ENCODE data around the gene KANK4. TPM values are rescaled to one million over a fixed set of nuclear protein-coding genes. Genes with fewer than 3 reads are reported as not detected.

KANK4 gene
- total RNA-seq, 1 experiment from 2014 or later, result 21.5 TPM

DNA sequence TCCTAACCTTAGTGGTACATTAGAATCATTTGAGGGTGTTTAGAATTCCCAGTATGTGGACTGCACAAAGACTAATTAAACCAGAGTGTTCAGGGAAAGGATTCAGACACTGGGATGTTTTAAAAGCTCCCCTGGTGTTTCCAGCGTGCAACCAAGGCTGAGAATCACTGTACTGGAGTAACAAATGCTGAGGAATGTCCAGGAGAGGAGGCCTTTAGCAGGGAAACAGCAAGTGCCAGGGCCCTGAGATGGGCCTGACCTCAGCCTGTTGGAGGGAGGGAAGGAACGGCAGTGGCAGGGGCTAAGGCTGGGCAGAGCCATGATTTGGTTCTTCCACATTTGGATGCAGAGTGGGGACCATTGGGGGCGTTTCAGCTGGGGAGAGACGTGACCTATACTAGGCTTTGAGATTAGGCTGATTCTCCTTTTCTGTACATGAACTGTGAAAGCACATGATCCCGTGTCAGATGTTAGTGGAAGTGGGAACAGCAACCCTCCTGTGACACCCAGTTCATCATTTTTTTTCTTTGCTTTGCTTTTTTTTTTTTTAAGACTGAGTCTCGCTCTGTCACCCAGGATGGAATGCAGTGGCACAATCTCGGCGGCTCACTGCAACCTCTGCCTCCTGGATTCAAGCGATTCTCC lies 49.3 kb downstream of the KANK4 start:
- peaks cover 52% of the 10 kb centered on the region for H3K36me3 Mint-ChIP-seq (ENCODE audit: insufficient read depth, unreplicated experiment)
- H3K9me3 Mint-ChIP-seq (ENCODE audit: unreplicated experiment), result no peaks in the 10 kb centered on the region
- POLR2A ChIA-PET, result no interaction called here
- CTCF ChIA-PET, result no interaction called here
- no peak overlapping the region for H3K4me3 Mint-ChIP-seq (ENCODE audit: unreplicated experiment)
- TF ChIP-seq, protein P1, sequence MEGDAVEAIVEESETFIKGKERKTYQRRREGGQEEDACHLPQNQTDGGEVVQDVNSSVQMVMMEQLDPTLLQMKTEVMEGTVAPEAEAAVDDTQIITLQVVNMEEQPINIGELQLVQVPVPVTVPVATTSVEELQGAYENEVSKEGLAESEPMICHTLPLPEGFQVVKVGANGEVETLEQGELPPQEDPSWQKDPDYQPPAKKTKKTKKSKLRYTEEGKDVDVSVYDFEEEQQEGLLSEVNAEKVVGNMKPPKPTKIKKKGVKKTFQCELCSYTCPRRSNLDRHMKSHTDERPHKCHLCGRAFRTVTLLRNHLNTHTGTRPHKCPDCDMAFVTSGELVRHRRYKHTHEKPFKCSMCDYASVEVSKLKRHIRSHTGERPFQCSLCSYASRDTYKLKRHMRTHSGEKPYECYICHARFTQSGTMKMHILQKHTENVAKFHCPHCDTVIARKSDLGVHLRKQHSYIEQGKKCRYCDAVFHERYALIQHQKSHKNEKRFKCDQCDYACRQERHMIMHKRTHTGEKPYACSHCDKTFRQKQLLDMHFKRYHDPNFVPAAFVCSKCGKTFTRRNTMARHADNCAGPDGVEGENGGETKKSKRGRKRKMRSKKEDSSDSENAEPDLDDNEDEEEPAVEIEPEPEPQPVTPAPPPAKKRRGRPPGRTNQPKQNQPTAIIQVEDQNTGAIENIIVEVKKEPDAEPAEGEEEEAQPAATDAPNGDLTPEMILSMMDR (IDR thresholded peaks at IDR 0.05; ENCODE audit: insufficient read depth in 1 of 2, low read depth in 1 of 2, low read length in 1 of 2, severe bottlenecking in 1 of 2, unreplicated experiment in 1 of 2), result no peak
- no peak overlapping the region for H3K27ac Mint-ChIP-seq (ENCODE audit: unreplicated experiment)
- no peaks in the 10 kb centered on the region for H3K27me3 ChIP-seq (replicated peaks; ENCODE audit: control insufficient read depth, insufficient read depth, low read length)
- H3K36me3 ChIP-seq (ENCODE audit: control insufficient read depth, insufficient read depth, low read length), result peaks cover 4% of the 10 kb centered on the region; the same call in 1 of the 2 replicates
- H3K4me1 ChIP-seq, result peaks cover 7% of the 10 kb centered on the region; the same call in 1 of the 2 replicates
- BruUV-seq (replicated peaks), result no TSS peak
- H3K4me1 Mint-ChIP-seq (ENCODE audit: low read depth, unreplicated experiment), result no peaks in the 10 kb centered on the region
- no peaks in the 10 kb centered on the region for H3K27me3 Mint-ChIP-seq (ENCODE audit: insufficient read depth, unreplicated experiment)
- H3K9me3 ChIP-seq, result no peaks in the 10 kb centered on the region
- no peak overlapping the region for H3K4me3 ChIP-seq (ENCODE audit: low read depth, low read length)
- no peak for DNase-seq
- intact Hi-C loops (cut with micrococcal nuclease; ENCODE audit: unreplicated experiment), result no loop called here

DNA sequence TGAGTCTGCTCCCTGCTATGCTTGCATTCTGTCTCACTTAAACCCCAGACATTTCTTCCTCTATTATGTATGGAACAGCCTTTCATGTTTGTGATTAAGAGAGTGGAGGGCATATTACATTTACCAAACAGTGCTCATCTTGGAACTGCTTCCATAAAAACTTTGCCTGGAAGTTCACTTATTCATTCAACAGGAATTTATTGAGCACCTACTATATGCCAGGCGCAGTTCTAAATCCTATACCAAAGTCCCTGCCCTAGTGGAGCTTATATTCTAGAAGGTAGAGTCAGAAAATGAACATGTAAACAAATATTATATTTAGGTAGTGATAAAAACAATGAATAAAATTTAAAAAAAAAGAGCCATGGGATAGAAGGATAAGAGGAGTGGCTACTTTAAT lies 49.8 kb downstream of the KANK4 start:
- H3K27ac Mint-ChIP-seq (ENCODE audit: unreplicated experiment), result no peak overlapping the region
- Histone ChIP-seq H3K4me3 (ENCODE audit: low read depth, low read length) (no peak overlapping the region), H3K36me3 (ENCODE audit: control insufficient read depth, insufficient read depth, low read length) (peaks cover 4% of the 10 kb centered on the region; the same call in 1 of the 2 replicates), H3K4me1 (peaks cover 7% of the 10 kb centered on the region; the same call in 1 of the 2 replicates), H3K9me3 (no peaks in the 10 kb centered on the region), H3K27me3 (replicated peaks; ENCODE audit: control insufficient read depth, insufficient read depth, low read length) (no peaks in the 10 kb centered on the region)
- ChIA-PET CTCF (no interaction called here), POLR2A (no interaction called here)
- H3K36me3 Mint-ChIP-seq (ENCODE audit: insufficient read depth, unreplicated experiment), result peaks cover 57% of the 10 kb centered on the region
- TF ChIP-seq, protein P1 (IDR thresholded peaks at IDR 0.05; ENCODE audit: insufficient read depth in 1 of 2, low read depth in 1 of 2, low read length in 1 of 2, severe bottlenecking in 1 of 2, unreplicated experiment in 1 of 2), result no peak
- no peak for DNase-seq
- no peaks in the 10 kb centered on the region for H3K27me3 Mint-ChIP-seq (ENCODE audit: insufficient read depth, unreplicated experiment)
- BruUV-seq (replicated peaks), result no TSS peak
- intact Hi-C loops (cut with micrococcal nuclease; ENCODE audit: unreplicated experiment), result no loop called here
- H3K4me3 Mint-ChIP-seq (ENCODE audit: unreplicated experiment), result no peak overlapping the region
- no peaks in the 10 kb centered on the region for H3K4me1 Mint-ChIP-seq (ENCODE audit: low read depth, unreplicated experiment)
- H3K9me3 Mint-ChIP-seq (ENCODE audit: unreplicated experiment), result no peaks in the 10 kb centered on the region

DNA sequence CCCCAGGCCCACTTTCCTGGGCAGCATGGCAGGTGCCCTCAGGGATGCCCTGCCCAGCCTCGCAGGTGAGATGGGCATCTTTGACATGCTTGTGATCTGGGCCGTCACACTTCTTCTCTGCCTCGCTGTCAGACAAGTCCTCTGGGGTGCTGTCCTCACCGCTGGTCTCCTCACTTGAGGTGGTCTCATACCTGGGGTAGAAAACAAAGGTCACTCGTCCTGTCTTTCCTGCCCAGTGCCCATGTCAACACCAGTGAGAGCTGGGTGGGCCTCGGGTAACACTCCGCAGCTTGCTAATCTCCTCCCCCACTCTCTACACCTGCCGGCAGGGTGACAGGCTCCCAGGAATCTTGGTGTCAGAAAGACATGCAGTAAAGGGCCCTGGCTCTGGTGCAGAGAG lies 50.9 kb downstream of the KANK4 start:
- BruUV-seq (replicated peaks), result no TSS peak
- Mint-ChIP-seq H3K4me1 (ENCODE audit: low read depth, unreplicated experiment) (no peaks in the 10 kb centered on the region), H3K27me3 (ENCODE audit: insufficient read depth, unreplicated experiment) (no peaks in the 10 kb centered on the region), H3K4me3 (ENCODE audit: unreplicated experiment) (no peak overlapping the region), H3K9me3 (ENCODE audit: unreplicated experiment) (no peaks in the 10 kb centered on the region), H3K27ac (ENCODE audit: unreplicated experiment) (no peak overlapping the region), H3K36me3 (ENCODE audit: insufficient read depth, unreplicated experiment) (peaks cover 50% of the 10 kb centered on the region)
- Histone ChIP-seq H3K4me3 (ENCODE audit: low read depth, low read length) (no peak overlapping the region), H3K36me3 (ENCODE audit: control insufficient read depth, insufficient read depth, low read length) (peaks cover 1% of the 10 kb centered on the region; the same call in 1 of the 2 replicates), H3K4me1 (peaks cover 7% of the 10 kb centered on the region; the same call in 1 of the 2 replicates), H3K9me3 (no peaks in the 10 kb centered on the region), H3K27me3 (replicated peaks; ENCODE audit: control insufficient read depth, insufficient read depth, low read length) (no peaks in the 10 kb centered on the region)
- TF ChIP-seq, protein P1 (IDR thresholded peaks at IDR 0.05; ENCODE audit: insufficient read depth in 1 of 2, low read depth in 1 of 2, low read length in 1 of 2, severe bottlenecking in 1 of 2, unreplicated experiment in 1 of 2), result no peak
- ChIA-PET CTCF (no interaction called here), POLR2A (no interaction called here)
- intact Hi-C loops (cut with micrococcal nuclease; ENCODE audit: unreplicated experiment), result no loop called here
- DNase-seq, result no peak
